ENCODE measurements around the gene EPHB1.

The EPHB1 gene

DNA sequence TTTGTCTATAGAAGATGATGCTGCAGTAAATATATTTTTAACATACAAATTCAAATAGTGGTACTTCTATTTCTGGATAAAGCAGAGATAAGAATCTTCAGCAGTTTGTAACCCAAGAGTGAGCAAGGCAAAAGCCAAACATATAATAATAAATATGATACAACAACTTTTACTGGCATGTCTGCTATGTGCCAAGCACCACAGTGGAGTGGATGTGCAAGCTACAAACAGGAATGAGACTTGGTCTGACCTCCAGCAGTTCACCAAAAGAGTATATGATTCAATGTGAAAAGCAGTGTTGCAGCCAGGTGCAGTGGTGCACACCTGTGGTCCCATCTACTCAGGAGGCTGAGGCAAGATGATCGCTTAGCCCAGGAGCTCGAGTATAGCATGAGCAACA is 395.6 kb downstream of the EPHB1 start:
- no peak for TF ChIP-seq CTCF (IDR thresholded peaks at IDR 0.05)

DNA sequence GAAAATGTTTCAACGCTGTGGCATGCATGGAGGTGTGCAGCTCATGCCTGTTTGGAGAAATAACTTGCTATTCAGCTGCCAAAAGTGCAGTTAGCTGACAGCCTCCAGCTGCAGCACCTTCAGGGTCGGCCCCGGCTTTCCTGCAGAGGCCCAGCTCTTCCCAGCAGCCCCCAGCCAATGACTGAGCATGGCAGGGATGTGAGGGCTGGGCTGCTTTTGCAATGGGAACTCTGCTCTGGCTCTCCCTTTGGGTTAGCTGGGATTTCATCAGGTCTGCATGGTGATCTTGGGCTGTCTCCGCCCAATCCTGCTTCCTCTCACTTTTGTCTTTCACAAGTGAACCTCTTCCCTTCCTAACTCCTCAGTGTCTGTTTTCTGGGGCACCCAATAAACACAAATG is 396.6 kb downstream of the EPHB1 start:
- no peak for TF ChIP-seq CTCF (IDR thresholded peaks at IDR 0.05)

- TF ChIP-seq CTCF (IDR thresholded peaks at IDR 0.05), result no peak
These were observed 397.9 kb downstream of the EPHB1 start for GRCh38 chr3:135192929-135193328.

DNA sequence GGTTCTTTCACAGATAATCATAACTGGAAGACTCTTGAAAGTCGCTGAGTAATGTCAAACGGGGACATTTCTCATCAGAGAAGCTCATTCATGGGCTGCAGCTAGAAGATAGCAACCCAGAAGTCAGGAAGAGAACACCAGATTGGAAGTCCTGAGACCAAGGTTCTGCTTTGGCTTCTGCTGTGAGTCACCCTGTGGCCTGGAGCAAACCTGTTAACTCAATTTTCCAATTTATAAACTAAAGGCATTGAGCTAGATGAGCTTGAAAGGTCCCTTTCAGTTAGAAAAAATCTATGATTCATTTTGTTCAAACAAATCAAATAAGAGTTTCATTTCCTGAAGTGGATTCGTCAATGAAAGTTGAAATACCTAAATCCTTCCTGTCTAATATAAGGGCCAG is 402.2 kb downstream of the EPHB1 start:
- no peak for TF ChIP-seq CTCF (IDR thresholded peaks at IDR 0.05)

DNA sequence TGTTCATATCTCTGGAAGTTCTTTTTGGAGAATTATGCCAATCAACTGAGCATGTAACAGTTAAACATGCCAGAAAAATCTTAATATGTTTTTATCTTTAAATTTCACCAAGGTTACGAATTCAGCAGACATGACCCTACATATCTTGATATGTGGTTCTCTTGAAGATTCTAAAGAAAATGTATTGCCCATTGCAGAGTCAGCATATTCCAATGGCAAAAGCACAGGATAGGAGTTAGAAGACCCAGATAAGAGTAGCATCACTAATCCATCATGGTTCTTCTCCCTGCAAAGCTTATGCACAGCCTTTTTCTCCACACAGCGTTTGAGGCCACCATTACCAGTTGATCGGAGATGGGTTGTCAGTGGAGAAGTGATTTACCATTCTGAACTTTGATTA is 402.8 kb downstream of the EPHB1 start:
- no peak for TF ChIP-seq CTCF (IDR thresholded peaks at IDR 0.05)

DNA sequence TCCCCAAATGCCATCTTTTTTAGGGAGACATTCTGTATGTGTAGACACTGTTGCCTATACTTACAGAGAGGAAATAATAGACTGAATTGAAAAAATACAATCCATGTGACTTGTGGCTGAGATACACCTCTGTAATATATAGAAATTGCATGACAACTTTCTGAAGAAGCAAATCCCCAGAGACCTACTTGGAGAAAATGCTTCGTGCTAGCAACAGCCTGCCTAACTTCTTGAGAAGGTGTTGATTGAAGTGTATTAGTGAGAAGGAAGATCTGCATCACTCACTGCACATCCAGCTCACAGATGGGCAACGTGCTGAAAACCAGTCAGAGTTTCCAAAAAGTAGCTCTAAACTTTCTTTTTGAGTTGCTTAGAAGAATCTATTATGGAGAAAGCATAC is 404.1 kb downstream of the EPHB1 start:
- TF ChIP-seq CTCF (IDR thresholded peaks at IDR 0.05), result no peak

DNA sequence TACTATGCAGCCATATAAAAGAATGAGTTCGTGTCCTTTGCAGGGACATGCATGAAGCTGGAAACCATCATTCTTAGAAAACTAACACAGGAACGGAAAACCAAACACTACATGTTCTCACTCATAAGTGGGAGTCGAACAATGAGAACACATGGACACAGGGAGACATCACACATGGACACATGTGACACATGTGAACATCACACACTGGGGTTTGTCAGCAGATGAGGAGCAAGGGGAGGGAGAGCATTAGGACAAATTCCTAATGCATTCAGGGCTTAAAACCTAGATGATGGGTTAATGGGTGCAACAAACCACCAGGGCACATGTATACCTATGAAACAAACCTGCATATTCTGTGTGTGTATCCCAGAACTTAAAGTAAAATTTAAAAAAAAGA is 408.0 kb downstream of the EPHB1 start:
- no peak for TF ChIP-seq CTCF (IDR thresholded peaks at IDR 0.05)

DNA sequence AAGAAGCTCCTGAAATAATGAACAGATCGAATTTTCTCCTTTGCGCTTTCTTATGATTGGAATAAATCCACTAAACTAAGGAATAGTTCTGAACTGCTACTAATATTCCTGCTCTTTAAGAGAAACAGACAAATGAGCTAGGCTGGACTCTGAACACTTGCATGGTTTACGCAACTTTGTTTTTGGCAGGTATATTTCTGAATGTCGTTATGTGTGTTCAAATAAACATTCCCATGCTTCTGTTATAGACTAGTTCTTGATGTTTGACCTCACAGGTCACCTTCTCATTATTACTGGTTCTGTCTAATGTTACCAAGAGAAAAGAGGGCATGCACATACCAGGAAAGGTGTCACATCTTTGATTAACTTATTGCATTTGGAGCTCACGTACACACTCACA is 418.2 kb downstream of the EPHB1 start:
- TF ChIP-seq CTCF (IDR thresholded peaks at IDR 0.05), result no peak
